Activated naive CD8-positive, alpha-beta T cell treated with anti-CD3 and anti-CD28 coated beads, Interleukin-2, amount 10 ng/mL, durations not matched to agents 7 days and 5 days (primary cell): ENCODE results near the gene DBNL. TPM values are rescaled to one million over a fixed set of nuclear protein-coding genes. Genes with fewer than 3 reads are reported as not detected.

Experiments used
- ATAC-seq: fragments of 150-1000 bp; cut with Tn5 transposase; one replicate; pipeline ENCODE4 v1.10.0; 2021; ENCODE audit warnings: low read depth, moderate library complexity
- POLR2A ChIA-PET: fragments of 350-600 bp; sonication (Branson Sonifier 250); formaldehyde crosslinking; loops from one replicate; lab custom pipeline; 2021; ENCODE audit warnings: antibody characterized with exemption; lab: Charles Lee
- DNase-seq: peaks from one replicate; pipeline ENCODE4 v3.0.0; 2021
- H3K27ac Mint-ChIP-seq: one replicate; pipeline ENCODE4 v1.8.0; 2022; ENCODE audit warnings: mild to moderate bottlenecking, mixed read lengths
- H3K27me3 Mint-ChIP-seq: one replicate; pipeline ENCODE4 v1.8.0; 2022; ENCODE audit warnings: mild to moderate bottlenecking, moderate library complexity, mixed read lengths
- H3K36me3 Mint-ChIP-seq: one replicate; pipeline ENCODE4 v1.8.0; 2021; ENCODE audit warnings: mild to moderate bottlenecking, mixed read lengths
- H3K4me1 Mint-ChIP-seq: one replicate; pipeline ENCODE4 v1.8.0; 2021; ENCODE audit warnings: mixed read lengths
- H3K4me3 Mint-ChIP-seq: one replicate; pipeline ENCODE4 v1.8.0; 2022; ENCODE audit warnings: mild to moderate bottlenecking, moderate library complexity, mixed read lengths
- H3K9me3 Mint-ChIP-seq: one replicate; pipeline ENCODE4 v1.8.0; 2021; ENCODE audit warnings: mixed read lengths
- total RNA-seq, 2 experiments: library from RNA; stranded (reverse); gene quantifications; one replicate each; pipeline ENCODE4 v1.2.3, GENCODE V29; 2021

DBNL gene
- total RNA-seq, 2 experiments from 2014 or later = 152 to 157 TPM

- peak; percentile 26 for DNase-seq
- peaks cover 18% of the 10 kb centered on the region for H3K36me3 Mint-ChIP-seq
- no peak for ATAC-seq
- peaks cover 1% of the 10 kb centered on the region for H3K4me1 Mint-ChIP-seq
- no peaks in the 10 kb centered on the region for H3K9me3 Mint-ChIP-seq
- POLR2A ChIA-PET = no interaction called here
- H3K27ac Mint-ChIP-seq = no peak overlapping the region
- no peaks in the 10 kb centered on the region for H3K27me3 Mint-ChIP-seq
- no peak overlapping the region for H3K4me3 Mint-ChIP-seq
Observed at GRCh38 chr7:44060091-44060947, 15.8 kb downstream of the DBNL start.

- peak; percentile 16 for DNase-seq
- POLR2A ChIA-PET = interaction anchor here (1.4 kb wide), 1 partner anchor 15 kb away, joined by 3 read pairs; no protein-coding TSS in a partner anchor
- H3K9me3 Mint-ChIP-seq = no peaks in the 10 kb centered on the region
Observed at GRCh38 chr7:44060948-44061644, 16.6 kb downstream of the DBNL start.

GRCh38 chr7:44061645-44062179, 17.2 kb downstream of the DBNL start:
- Mint-ChIP-seq H3K4me3 (no peak overlapping the region), H3K27me3 (no peaks in the 10 kb centered on the region), H3K9me3 (no peaks in the 10 kb centered on the region), H3K27ac (no peak overlapping the region), H3K4me1 (peaks cover 5% of the 10 kb centered on the region), H3K36me3 (peaks cover 16% of the 10 kb centered on the region)
- no peak for ATAC-seq
- POLR2A ChIA-PET = interaction anchor here (1.4 kb wide), 1 partner anchor 14 kb away, joined by 3 read pairs; no protein-coding TSS in a partner anchor
- peak; percentile 16 for DNase-seq

More at GRCh38 chr7:44060948-44061644, 16.6 kb downstream of the DBNL start:
- H3K4me1 Mint-ChIP-seq = peaks cover 4% of the 10 kb centered on the region
- no peak overlapping the region for H3K4me3 Mint-ChIP-seq
- no peak for ATAC-seq
- no peaks in the 10 kb centered on the region for H3K27me3 Mint-ChIP-seq
- H3K27ac Mint-ChIP-seq = no peak overlapping the region
- peaks cover 16% of the 10 kb centered on the region for H3K36me3 Mint-ChIP-seq

GRCh38 chr7:44062180-44062902, 17.8 kb downstream of the DBNL start:
- Mint-ChIP-seq H3K4me3 (no peak overlapping the region), H3K9me3 (no peaks in the 10 kb centered on the region)
- DNase-seq = peak; percentile 29

GRCh38 chr7:44062903-44063295, 18.4 kb downstream of the DBNL start:
- peaks cover 7% of the 10 kb centered on the region for H3K4me1 Mint-ChIP-seq
- no peak for ATAC-seq

More at GRCh38 chr7:44062180-44062902, 17.8 kb downstream of the DBNL start:
- H3K27me3 Mint-ChIP-seq = no peaks in the 10 kb centered on the region
- POLR2A ChIA-PET = interaction anchor here (0.9 to 1.4 kb wide), 2 partner anchors 13 to 16 kb away, joined by 3 read pairs; no protein-coding TSS in a partner anchor
- no peak overlapping the region for H3K27ac Mint-ChIP-seq
- peaks cover 16% of the 10 kb centered on the region for H3K36me3 Mint-ChIP-seq
- ATAC-seq = no peak
- peaks cover 7% of the 10 kb centered on the region for H3K4me1 Mint-ChIP-seq

GRCh38 chr7:44063547-44063893, 19.0 kb downstream of the DBNL start:
- Mint-ChIP-seq H3K27me3 (no peaks in the 10 kb centered on the region), H3K27ac (no peak overlapping the region), H3K9me3 (no peaks in the 10 kb centered on the region), H3K4me3 (no peak overlapping the region), H3K36me3 (peaks cover 13% of the 10 kb centered on the region), H3K4me1 (peaks cover 5% of the 10 kb centered on the region)
- POLR2A ChIA-PET = interaction anchor here (1.0 to 1.2 kb wide), 3 partner anchors 11 to 19 kb away, joined by 3 to 4 read pairs (median 3); partner anchors contain the start of gene DBNL
- DNase-seq = no peak
- no peak for ATAC-seq

More at GRCh38 chr7:44062903-44063295, 18.4 kb downstream of the DBNL start:
- H3K36me3 Mint-ChIP-seq = peaks cover 16% of the 10 kb centered on the region
- no peaks in the 10 kb centered on the region for H3K27me3 Mint-ChIP-seq
- no peak overlapping the region for H3K27ac Mint-ChIP-seq
- H3K9me3 Mint-ChIP-seq = no peaks in the 10 kb centered on the region
- H3K4me3 Mint-ChIP-seq = no peak overlapping the region
- DNase-seq = peak; percentile 1
- POLR2A ChIA-PET = interaction anchor here (0.9 to 1.2 kb wide), 3 partner anchors 15 to 18 kb away, joined by 3 read pairs; partner anchors contain the start of gene DBNL

GRCh38 chr7:44063894-44064651, 19.6 kb downstream of the DBNL start:
- POLR2A ChIA-PET = interaction anchor here (0.7 to 1.7 kb wide), 7 partner anchors 9 to 48 kb away, joined by 3 to 4 read pairs (median 3); partner anchors contain the start of gene DBNL
- DNase-seq (peak; percentile 26), ATAC-seq (no peak)
- Mint-ChIP-seq H3K27ac (no peak overlapping the region), H3K4me3 (no peak overlapping the region), H3K4me1 (peaks cover 5% of the 10 kb centered on the region), H3K36me3 (peaks cover 10% of the 10 kb centered on the region), H3K9me3 (no peaks in the 10 kb centered on the region), H3K27me3 (no peaks in the 10 kb centered on the region)

GRCh38 chr7:44064791-44065430, 20.4 kb downstream of the DBNL start:
- ATAC-seq = peak; percentile 19
- H3K27ac Mint-ChIP-seq = no peak overlapping the region

GRCh38 chr7:44065431-44066110, 21.1 kb downstream of the DBNL start, which contains the start of gene PGAM2:
TSS of gene PGAM2 (minus strand) at chr7:44065567. CDS start at chr7:44065529, 38 bp downstream.
- H3K27ac Mint-ChIP-seq = no peak within 1 kb of the TSS
- ATAC-seq (peak; percentile 44), DNase-seq (peak; percentile 36)
- POLR2A ChIA-PET = interaction anchor here (1.4 to 3.6 kb wide), 5 partner anchors 9 to 135 kb away, joined by 3 to 22 read pairs (median 4); partner anchors contain the start of genes DBNL and YKT6
- no peaks in the 10 kb centered on the region for H3K27me3 Mint-ChIP-seq
- peaks cover 7% of the 10 kb centered on the region for H3K4me1 Mint-ChIP-seq
- H3K36me3 Mint-ChIP-seq = peaks cover 7% of the 10 kb centered on the region
- H3K4me3 Mint-ChIP-seq = no peak within 1 kb of the TSS
- H3K9me3 Mint-ChIP-seq = no peaks in the 10 kb centered on the region

More at GRCh38 chr7:44064791-44065430, 20.4 kb downstream of the DBNL start:
- Mint-ChIP-seq H3K36me3 (peaks cover 9% of the 10 kb centered on the region), H3K4me1 (peaks cover 6% of the 10 kb centered on the region), H3K27me3 (no peaks in the 10 kb centered on the region), H3K9me3 (no peaks in the 10 kb centered on the region), H3K4me3 (no peak overlapping the region)
- POLR2A ChIA-PET = interaction anchor here (0.7 to 3.6 kb wide), 7 partner anchors 10 to 136 kb away, joined by 3 to 22 read pairs (median 3); partner anchors contain the start of genes DBNL and YKT6
- DNase-seq = no peak

- POLR2A ChIA-PET = interaction anchor here (0.6 to 3.6 kb wide), 6 partner anchors 8 to 859 kb away, joined by 3 to 22 read pairs (median 4); partner anchors contain the start of genes DBNL and YKT6
- Mint-ChIP-seq H3K4me1 (peaks cover 7% of the 10 kb centered on the region), H3K27ac (no peak overlapping the region), H3K36me3 (peaks cover 7% of the 10 kb centered on the region), H3K4me3 (no peak overlapping the region), H3K27me3 (no peaks in the 10 kb centered on the region), H3K9me3 (no peaks in the 10 kb centered on the region)
- DNase-seq = no peak
- ATAC-seq = peak; percentile 6
Observed at GRCh38 chr7:44066111-44066460, 21.6 kb downstream of the DBNL start.
